HG02973 (cell line): ENCODE results near the gene NT5M.
"Not testable (repeated sequence)": the region's sequence is repeated elsewhere in the genome, so short reads cannot be mapped to it uniquely, and the experiment has no call there.

Experiments
- ATAC-seq: cut with Tn5 transposase; IDR thresholded peaks from one replicate; pipeline ENCODE4 v1.9.1; 2021; ENCODE audit warnings: moderate library complexity; ENCODE audit not compliant: unreplicated experiment

Gene NT5M

GRCh38 chr17:17301659-17302058 is 1.5 kb upstream of the NT5M start:
- ATAC-seq: not testable (repeated sequence)

- no peak for ATAC-seq
Observed at GRCh38 chr17:17303847-17304490, 796 bp downstream of the NT5M start.

GRCh38 chr17:17304521-17304985 is 1.4 kb downstream of the NT5M start:
- ATAC-seq: no peak

- ATAC-seq: peak; percentile 65
Observed at GRCh38 chr17:17305281-17305801, 2.2 kb downstream of the NT5M start.

- ATAC-seq: no peak
Observed at GRCh38 chr17:17309356-17309755, 6.2 kb downstream of the NT5M start.

- no peak for ATAC-seq
Observed at GRCh38 chr17:17313350-17313991, 10.3 kb downstream of the NT5M start.

- no peak for ATAC-seq
Observed at GRCh38 chr17:17314501-17315071, 11.4 kb downstream of the NT5M start.

GRCh38 chr17:17315142-17315821 is 12.1 kb downstream of the NT5M start:
- no peak for ATAC-seq

GRCh38 chr17:17320188-17320910 is 17.2 kb downstream of the NT5M start:
- ATAC-seq: no peak

- no peak for ATAC-seq
Observed at GRCh38 chr17:17320911-17321220, 17.7 kb downstream of the NT5M start.

- no peak for ATAC-seq
Observed at GRCh38 chr17:17321356-17322025, 18.3 kb downstream of the NT5M start.

GRCh38 chr17:17322516-17323510 is 19.6 kb downstream of the NT5M start:
- ATAC-seq: no peak

GRCh38 chr17:17324616-17325015 is 21.4 kb downstream of the NT5M start:
- ATAC-seq: no peak

GRCh38 chr17:17325228-17325627 is 22.1 kb downstream of the NT5M start:
- no peak for ATAC-seq

GRCh38 chr17:17325816-17326215 is 22.6 kb downstream of the NT5M start:
- no peak for ATAC-seq

GRCh38 chr17:17326275-17326875 is 23.2 kb downstream of the NT5M start:
- ATAC-seq: no peak

GRCh38 chr17:17328251-17328650 is 25.1 kb downstream of the NT5M start:
- ATAC-seq: no peak

GRCh38 chr17:17341452-17341851 is 38.3 kb downstream of the NT5M start:
- ATAC-seq: no peak
